Fibroblast of skin of left biceps (primary cell): Measurements from ENCODE around the gene PREX1.

ENCODE experiments used
- DNase-seq, 2 experiments: peaks; one replicate each; pipeline ENCODE4 v3.0.0-alpha.2; 2013; ENCODE audit warnings: low read depth in 2 of 2

The PREX1 gene

GRCh38 chr20:48583801-48584200 is 244.0 kb downstream of the PREX1 start:
- DNase-seq = no peak

- no peak for DNase-seq
Measured at GRCh38 chr20:48583171-48583570, 244.6 kb downstream of the PREX1 start.

GRCh38 chr20:48582673-48582985 is 245.2 kb downstream of the PREX1 start:
- DNase-seq = no peak

GRCh38 chr20:48581167-48581566 is 246.6 kb downstream of the PREX1 start:
- DNase-seq = no peak

- no peak for DNase-seq
Measured at GRCh38 chr20:48578397-48579098, 249.3 kb downstream of the PREX1 start.

- DNase-seq = no peak
Measured at GRCh38 chr20:48577557-48577956, 250.2 kb downstream of the PREX1 start.

- no peak for DNase-seq
Measured at GRCh38 chr20:48574383-48574782, 253.4 kb downstream of the PREX1 start.
